Trophoblast cell (in vitro differentiated cells and primary cell): Measurements from ENCODE around the gene PHOSPHO2.
A peak's percentile ranks its signal among the peaks of the same experiment; 100 is the strongest.

ENCODE experiments used
- DNase-seq, 2 donors: peaks; one replicate each; pipeline ENCODE4 v3.0.0-alpha.2; 2016
- H2AFZ ChIP-seq: 2 replicates; pipeline ENCODE4 v1.6.1; 2013; ENCODE audit warnings: low read length, moderate library complexity, mild to moderate bottlenecking; ENCODE audit not compliant: insufficient read depth, poor library complexity
- H2AK5ac ChIP-seq: 2 replicates; pipeline ENCODE4 v1.6.1; 2013; ENCODE audit warnings: mild to moderate bottlenecking, low read length
- H2BK120ac ChIP-seq: 2 replicates; pipeline ENCODE4 v1.6.1; 2013; ENCODE audit warnings: low read length, mild to moderate bottlenecking, moderate library complexity; ENCODE audit not compliant: insufficient read depth, poor library complexity
- H2BK12ac ChIP-seq: 2 replicates; pipeline ENCODE4 v1.6.1; 2013; ENCODE audit warnings: mild to moderate bottlenecking, low read length, moderate library complexity
- H2BK5ac ChIP-seq: 2 replicates; pipeline ENCODE4 v1.6.1; 2013; ENCODE audit warnings: low read length, low read depth, moderate library complexity, mild to moderate bottlenecking; ENCODE audit not compliant: poor library complexity
- H3K14ac ChIP-seq: 2 replicates; pipeline ENCODE4 v1.6.1; 2013; ENCODE audit warnings: mild to moderate bottlenecking, low read length
- H3K18ac ChIP-seq: 2 replicates; pipeline ENCODE4 v1.6.1; 2013; ENCODE audit warnings: mild to moderate bottlenecking, low read length
- H3K23ac ChIP-seq: 2 replicates; pipeline ENCODE4 v1.6.1; 2013; ENCODE audit warnings: low read length
- H3K27ac ChIP-seq: 2 replicates; pipeline ENCODE4 v1.5.1; 2013; ENCODE audit warnings: low read depth, mild to moderate bottlenecking, inconsistent platforms, low read length, moderate library complexity
- H3K27me3 ChIP-seq: 2 replicates; pipeline ENCODE4 v1.6.1; 2013; ENCODE audit warnings: inconsistent platforms, mild to moderate bottlenecking, low read length, moderate library complexity; ENCODE audit not compliant: insufficient read depth
- H3K36me3 ChIP-seq, 2 experiments: 1 replicate in 1 of 2; 2 replicates in 1 of 2; pipeline ENCODE4 v1.6.1; 2013; ENCODE audit warnings: low read length in 2 of 2, mild to moderate bottlenecking in 2 of 2, moderate library complexity in 1 of 2; ENCODE audit not compliant: insufficient read depth in 2 of 2, control insufficient read depth in 1 of 2
- H3K4ac ChIP-seq: 2 replicates; pipeline ENCODE4 v1.6.1; 2013; ENCODE audit warnings: low read depth, mild to moderate bottlenecking, low read length, moderate library complexity
- H3K4me1 ChIP-seq, 2 experiments: 1 replicate in 1 of 2; 2 replicates in 1 of 2; pipeline ENCODE4 v1.6.1; 2013; ENCODE audit warnings: low read length in 2 of 2, mild to moderate bottlenecking in 2 of 2, moderate library complexity in 1 of 2; ENCODE audit not compliant: insufficient read depth in 2 of 2, control insufficient read depth in 1 of 2
- H3K4me2 ChIP-seq: 2 replicates; pipeline ENCODE4 v1.6.1; 2013; ENCODE audit warnings: inconsistent platforms, mild to moderate bottlenecking, low read length, moderate library complexity
- H3K4me3 ChIP-seq: 2 replicates; pipeline ENCODE4 v1.5.1; 2013; ENCODE audit warnings: mild to moderate bottlenecking, low read depth, low read length, inconsistent platforms
- H3K79me1 ChIP-seq: one replicate; pipeline ENCODE4 v1.6.1; 2013; ENCODE audit warnings: low read length
- H3K79me2 ChIP-seq: 2 replicates; pipeline ENCODE4 v1.6.1; 2013; ENCODE audit warnings: low read length, mild to moderate bottlenecking; ENCODE audit not compliant: control insufficient read depth, insufficient read depth, poor library complexity
- H3K9ac ChIP-seq: 2 replicates; pipeline ENCODE4 v1.6.1; 2013; ENCODE audit warnings: mild to moderate bottlenecking, low read length
- H3K9me3 ChIP-seq: 2 replicates; pipeline ENCODE4 v1.6.1; 2013; ENCODE audit warnings: low read depth, mild to moderate bottlenecking, control low read depth, inconsistent platforms, low read length; ENCODE audit not compliant: insufficient read depth
- H4K12ac ChIP-seq: 2 replicates; pipeline ENCODE4 v1.6.1; 2013; ENCODE audit warnings: low read depth, mild to moderate bottlenecking, low read length, moderate library complexity
- H4K8ac ChIP-seq: 2 replicates; pipeline ENCODE4 v1.6.1; 2013; ENCODE audit warnings: low read depth, mild to moderate bottlenecking, low read length, moderate library complexity
- H4K91ac ChIP-seq: one replicate; pipeline ENCODE4 v1.6.1; 2013; ENCODE audit warnings: low read depth, mild to moderate bottlenecking, low read length, moderate library complexity
- WGBS: extraction: QIAGEN DNeasy Blood & Tissue Kit; methylation state at CpG from one replicate; pipeline ENCODE4 v1.1.7; 2013; ENCODE audit warnings: missing lambda C conversion rate; ENCODE audit not compliant: insufficient read length, insufficient coverage; ENCODE audit errors: extremely low coverage; 5-methylcytosine and 5-hydroxymethylcytosine counted together

PHOSPHO2 gene

DNA sequence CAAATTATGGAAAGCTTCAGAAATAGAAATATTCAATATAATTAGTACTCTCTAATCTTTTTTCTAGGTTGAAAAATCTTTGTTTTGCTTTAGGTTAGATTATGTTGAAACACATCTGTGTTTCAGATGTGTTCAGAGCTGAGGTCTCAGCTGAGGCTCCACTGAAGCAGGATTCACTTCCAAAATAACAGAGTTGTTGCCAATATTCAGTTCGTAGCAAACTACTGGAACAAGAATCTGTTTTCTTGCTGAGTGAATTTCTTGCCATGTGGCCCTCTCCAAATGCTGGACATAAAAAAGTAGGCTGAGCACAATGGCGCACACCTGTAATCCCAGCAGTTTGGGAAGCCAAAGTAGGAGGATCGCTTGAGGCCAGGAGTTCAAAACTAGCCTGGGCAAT, 8.7 kb downstream of the PHOSPHO2 start:
- H3K4me2 ChIP-seq: no peak overlapping the region
- no peak overlapping the region for H3K18ac ChIP-seq
- H3K23ac ChIP-seq: no peak overlapping the region
- no peaks in the 10 kb centered on the region for H3K4me1 ChIP-seq
- H3K4me3 ChIP-seq: no peak overlapping the region
- H3K9ac ChIP-seq: no peak overlapping the region
- no peak overlapping the region for H2AK5ac ChIP-seq
- H3K79me2 ChIP-seq: no peaks in the 10 kb centered on the region
- no peak overlapping the region for H3K27ac ChIP-seq
- H3K79me1 ChIP-seq: no peaks in the 10 kb centered on the region
- H4K12ac ChIP-seq: no peak overlapping the region
- H2BK12ac ChIP-seq: no peak overlapping the region
- H3K4ac ChIP-seq: no peak overlapping the region
- no peaks in the 10 kb centered on the region for H3K27me3 ChIP-seq
- H2BK120ac ChIP-seq: no peak overlapping the region
- H2BK5ac ChIP-seq: no peak overlapping the region
- H4K8ac ChIP-seq: no peak overlapping the region
- peaks cover 2% of the 10 kb centered on the region in 2 experiments for H3K36me3 ChIP-seq
- H4K91ac ChIP-seq: no peak overlapping the region
- H3K14ac ChIP-seq: no peak overlapping the region
- H2AFZ ChIP-seq: no peak overlapping the region
- no peak for DNase-seq
- WGBS: no CpG with 5 or more reads among the region's 3 CpGs
- H3K9me3 ChIP-seq: no peaks in the 10 kb centered on the region

DNA sequence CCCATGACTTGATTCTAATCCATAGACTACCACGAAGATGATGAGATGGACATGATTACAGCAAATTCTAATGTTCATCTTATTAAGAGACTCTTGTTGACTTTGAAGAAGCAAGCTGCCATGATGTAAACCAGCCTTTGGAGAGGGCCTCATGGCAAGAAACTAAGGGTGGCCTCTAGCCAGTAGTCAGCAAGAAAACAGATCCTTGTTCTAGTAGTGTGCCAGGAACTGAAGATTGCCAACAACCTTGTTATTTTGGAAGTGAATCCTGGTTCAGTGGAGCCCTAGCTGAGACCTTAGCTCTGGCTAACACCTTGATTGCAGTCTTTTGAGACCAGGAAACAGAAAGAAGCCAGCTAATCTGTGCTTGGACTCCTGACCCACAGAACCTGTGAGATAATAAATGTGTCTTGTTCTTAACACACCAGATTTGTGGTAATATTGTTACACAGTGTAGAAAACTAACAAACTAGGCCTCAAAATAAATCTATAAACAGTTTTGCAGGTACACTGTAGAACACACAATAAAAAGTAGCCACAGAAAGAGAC, 10.0 kb downstream of the PHOSPHO2 start:
- no peak overlapping the region for H2BK120ac ChIP-seq
- H3K27me3 ChIP-seq: no peaks in the 10 kb centered on the region
- no peak overlapping the region for H4K12ac ChIP-seq
- H3K14ac ChIP-seq: no peak overlapping the region
- no peak overlapping the region for H4K8ac ChIP-seq
- H2BK5ac ChIP-seq: no peak overlapping the region
- H3K4me2 ChIP-seq: no peak overlapping the region
- no peaks in the 10 kb centered on the region for H3K79me1 ChIP-seq
- H2BK12ac ChIP-seq: no peak overlapping the region
- no peak overlapping the region for H3K18ac ChIP-seq
- H3K36me3 ChIP-seq: peaks cover 0 to 2% of the 10 kb centered on the region in 2 experiments
- H3K23ac ChIP-seq: no peak overlapping the region
- H3K4ac ChIP-seq: no peak overlapping the region
- H3K9me3 ChIP-seq: no peaks in the 10 kb centered on the region
- no peak overlapping the region for H3K9ac ChIP-seq
- no peak overlapping the region for H2AK5ac ChIP-seq
- H4K91ac ChIP-seq: no peak overlapping the region
- no CpG with 5 or more reads among the region's 1 CpG for WGBS
- no peaks in the 10 kb centered on the region for H3K79me2 ChIP-seq
- no peak for DNase-seq
- H3K4me3 ChIP-seq: no peak overlapping the region
- no peak overlapping the region for H2AFZ ChIP-seq
- no peaks in the 10 kb centered on the region for H3K4me1 ChIP-seq
- no peak overlapping the region for H3K27ac ChIP-seq

DNA sequence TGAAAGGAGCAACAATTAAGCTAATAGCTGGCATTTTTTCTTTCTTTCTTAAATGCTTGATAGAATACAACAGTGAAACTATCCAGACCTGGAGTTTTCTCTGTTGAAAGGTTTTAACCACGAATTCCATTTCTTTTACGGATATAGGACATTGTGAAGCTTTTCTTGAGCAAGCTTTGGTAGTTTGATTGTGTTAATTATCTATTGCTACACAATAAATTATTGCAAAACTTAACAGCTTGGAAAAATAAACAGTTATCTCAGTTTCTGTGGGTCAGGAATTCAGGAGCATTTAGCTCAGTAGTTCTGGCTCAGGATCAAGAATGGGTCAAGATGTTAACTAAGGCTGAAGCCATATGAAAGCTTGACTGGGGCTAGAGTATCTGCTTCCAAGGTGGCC, 11.7 kb downstream of the PHOSPHO2 start:
- no CpG with 5 or more reads among the region's 2 CpGs for WGBS

DNA sequence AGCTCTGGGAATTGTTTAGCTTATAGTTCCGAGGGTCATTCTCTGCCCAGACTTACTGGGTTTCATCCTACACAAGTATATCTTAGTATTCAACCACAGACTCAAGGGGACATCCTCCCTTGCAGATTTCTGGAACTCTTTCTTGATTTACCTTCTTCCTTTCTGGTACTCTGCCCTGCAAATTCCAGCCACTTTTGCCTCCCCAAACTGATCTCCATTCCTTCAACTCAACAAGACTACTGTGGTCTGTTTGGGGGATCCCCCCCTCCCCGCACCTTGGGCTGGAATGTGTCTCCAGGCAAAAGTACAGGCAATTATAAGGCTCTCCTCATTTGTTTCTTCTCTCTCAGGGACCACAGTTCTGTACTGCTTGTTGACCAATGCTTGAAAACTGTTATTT, 13.4 kb downstream of the PHOSPHO2 start:
- no peak overlapping the region for H3K23ac ChIP-seq
- no peak overlapping the region for H4K8ac ChIP-seq
- no peak overlapping the region for H3K27ac ChIP-seq
- H3K4ac ChIP-seq: no peak overlapping the region
- H3K9ac ChIP-seq: no peak overlapping the region
- H3K18ac ChIP-seq: no peak overlapping the region
- no peaks in the 10 kb centered on the region for H3K4me1 ChIP-seq
- H2BK12ac ChIP-seq: no peak overlapping the region
- no peak overlapping the region for H4K91ac ChIP-seq
- WGBS: no CpG with 5 or more reads among the region's 2 CpGs
- no peak overlapping the region for H3K4me2 ChIP-seq
- no peak overlapping the region for H3K4me3 ChIP-seq
- H3K27me3 ChIP-seq: no peaks in the 10 kb centered on the region
- peak overlapping the region; percentile 18 for H4K12ac ChIP-seq
- no peak overlapping the region for H2AFZ ChIP-seq
- no peak overlapping the region for H2BK5ac ChIP-seq
- H3K14ac ChIP-seq: no peak overlapping the region
- no peaks in the 10 kb centered on the region for H3K79me1 ChIP-seq
- no peak for DNase-seq
- no peaks in the 10 kb centered on the region for H3K9me3 ChIP-seq
- no peaks in the 10 kb centered on the region for H3K79me2 ChIP-seq
- no peak overlapping the region for H2BK120ac ChIP-seq
- peaks cover 3 to 5% of the 10 kb centered on the region in 2 experiments for H3K36me3 ChIP-seq
- H2AK5ac ChIP-seq: no peak overlapping the region

More for the DNA sequence above, 11.7 kb downstream of the PHOSPHO2 start:
- H3K36me3 ChIP-seq: peaks cover 0 to 2% of the 10 kb centered on the region in 2 experiments
- no peak overlapping the region for H2BK120ac ChIP-seq
- no peak overlapping the region for H4K91ac ChIP-seq
- no peak overlapping the region for H3K4me2 ChIP-seq
- no peak overlapping the region for H4K12ac ChIP-seq
- H3K79me1 ChIP-seq: no peaks in the 10 kb centered on the region
- no peaks in the 10 kb centered on the region for H3K4me1 ChIP-seq
- no peak overlapping the region for H2BK12ac ChIP-seq
- H3K18ac ChIP-seq: no peak overlapping the region
- H3K4me3 ChIP-seq: no peak overlapping the region
- H3K27me3 ChIP-seq: no peaks in the 10 kb centered on the region
- H3K14ac ChIP-seq: no peak overlapping the region
- H3K27ac ChIP-seq: no peak overlapping the region
- no peak overlapping the region for H2AFZ ChIP-seq
- H3K4ac ChIP-seq: no peak overlapping the region
- no peak overlapping the region for H3K9ac ChIP-seq
- no peak overlapping the region for H2BK5ac ChIP-seq
- H3K9me3 ChIP-seq: no peaks in the 10 kb centered on the region
- no peak overlapping the region for H3K23ac ChIP-seq
- H2AK5ac ChIP-seq: no peak overlapping the region
- H3K79me2 ChIP-seq: no peaks in the 10 kb centered on the region
- no peak for DNase-seq
- no peak overlapping the region for H4K8ac ChIP-seq
